Sigmoid colon (tissue), 7 donors: ENCODE measurements around the gene IL17RA. TPM values are rescaled to one million over a fixed set of nuclear protein-coding genes. Genes with fewer than 3 reads are reported as not detected.
A peak's percentile ranks its signal among the peaks of the same experiment; 100 is the strongest.

ENCODE experiments used
- DNase-seq: peaks from one replicate; pipeline ENCODE4 v3.0.0-alpha.2; 2019
- H3K27ac ChIP-seq, 4 donors: fragments of 200-600 bp; sonication (generic); one replicate each; pipeline ENCODE4 v1.5.1; 2016 to 2019; ENCODE audit warnings: mild to moderate bottlenecking in 1 of 4
- H3K27me3 ChIP-seq, 3 donors: fragments of 200-600 bp; sonication (generic); one replicate each; pipeline ENCODE4 v1.5.1; 2019; ENCODE audit warnings: mild to moderate bottlenecking in 1 of 3
- H3K36me3 ChIP-seq, 4 donors: fragments of 200-600 bp; sonication (generic); one replicate each; pipeline ENCODE4 v1.5.1; 2016 to 2019
- H3K4me1 ChIP-seq, 4 donors: fragments of 200-600 bp; sonication (generic); one replicate each; pipeline ENCODE4 v1.5.1; 2017 to 2019
- H3K4me3 ChIP-seq, 4 donors: fragments of 200-600 bp; sonication (generic); one replicate each; pipeline ENCODE4 v1.5.1; 2017 to 2019; ENCODE audit warnings: mild to moderate bottlenecking in 2 of 4, moderate library complexity in 1 of 4
- H3K9me3 ChIP-seq, 4 donors: fragments of 200-600 bp in 3 of 4; sonication (generic) in 3 of 4; one replicate each; pipeline versions ENCODE4 v1.5.1 to v1.6.1; 2013 to 2019
- EP300 ChIP-seq, 4 donors: sonication (generic); formaldehyde crosslinking; IDR thresholded peaks; one replicate each; pipeline ENCODE4 v1.6.1; 2017; ENCODE audit warnings: antibody characterized with exemption in 4 of 4
- POLR2A ChIP-seq, 2 donors: fragments of 450-650 bp; IDR thresholded peaks; one replicate each; pipeline ENCODE4 v1.6.1; 2016; ENCODE audit warnings: antibody characterized with exemption in 2 of 2, mild to moderate bottlenecking in 2 of 2, moderate library complexity in 2 of 2
- POLR2AphosphoS5 ChIP-seq, 4 donors: sonication (generic); formaldehyde crosslinking; IDR thresholded peaks; one replicate each; pipeline ENCODE4 v1.6.1; 2017; ENCODE audit warnings: antibody characterized with exemption in 4 of 4
- WGBS, 2 donors: extraction: QIAGEN DNeasy Blood & Tissue Kit; methylation state at CpG; one replicate each; pipeline ENCODE4 v1.1.7; 2013; 5-methylcytosine and 5-hydroxymethylcytosine counted together
- intact Hi-C: fragments of 100-400 bp; cut with DNase I; formaldehyde crosslinking; loops from one replicate; pipeline ENCODE4 v1.15.1; 2023
- polyA plus RNA-seq, 3 donors: library from polyadenylated mRNA; stranded (reverse); fragments of 200-250 nt; gene quantifications; one replicate each; pipeline ENCODE4 v1.2.3, GENCODE V29; 2013
- total RNA-seq, 4 donors: library from RNA; depleted of rRNA; stranded (reverse); fragments of >200 nt; gene quantifications; one replicate each; pipeline ENCODE4 v1.1.0, GENCODE V29; 2016
- TF ChIP-seq, protein P1 (sequence below), 4 experiments: fragments of 450-650 bp in 3 of 4; fragments of 200-600 bp in 1 of 4; IDR thresholded peaks; one replicate each; pipeline ENCODE4 v1.5.1; 2016 to 2019; ENCODE audit warnings: antibody characterized with exemption in 4 of 4, mild to moderate bottlenecking in 3 of 4, moderate library complexity in 2 of 4
- donor health status: healthy with polysubstance abuse.
- donor health status: Bipolar disorder and iron deficiency.
- donor health status: healthy.

IL17RA gene
- total and polyA plus RNA-seq, 7 donors, result 1.2 to 10.4 (median 8.2) TPM

- 87% methylated on average over 14 of the region's 14 CpGs for WGBS, 2 donors
- H3K27me3 ChIP-seq, result no peaks in the 10 kb centered on the region
- H3K4me1 ChIP-seq, result no peaks in the 10 kb centered on the region
- no peak overlapping the region for H3K27ac ChIP-seq
- H3K4me3 ChIP-seq, result no peak overlapping the region
- TF ChIP-seq POLR2A (IDR thresholded peaks at IDR 0.05) (no peak), POLR2AphosphoS5 (IDR thresholded peaks at IDR 0.05) (no peak), EP300 (IDR thresholded peaks at IDR 0.05) (no peak)
- TF ChIP-seq, protein P1, sequence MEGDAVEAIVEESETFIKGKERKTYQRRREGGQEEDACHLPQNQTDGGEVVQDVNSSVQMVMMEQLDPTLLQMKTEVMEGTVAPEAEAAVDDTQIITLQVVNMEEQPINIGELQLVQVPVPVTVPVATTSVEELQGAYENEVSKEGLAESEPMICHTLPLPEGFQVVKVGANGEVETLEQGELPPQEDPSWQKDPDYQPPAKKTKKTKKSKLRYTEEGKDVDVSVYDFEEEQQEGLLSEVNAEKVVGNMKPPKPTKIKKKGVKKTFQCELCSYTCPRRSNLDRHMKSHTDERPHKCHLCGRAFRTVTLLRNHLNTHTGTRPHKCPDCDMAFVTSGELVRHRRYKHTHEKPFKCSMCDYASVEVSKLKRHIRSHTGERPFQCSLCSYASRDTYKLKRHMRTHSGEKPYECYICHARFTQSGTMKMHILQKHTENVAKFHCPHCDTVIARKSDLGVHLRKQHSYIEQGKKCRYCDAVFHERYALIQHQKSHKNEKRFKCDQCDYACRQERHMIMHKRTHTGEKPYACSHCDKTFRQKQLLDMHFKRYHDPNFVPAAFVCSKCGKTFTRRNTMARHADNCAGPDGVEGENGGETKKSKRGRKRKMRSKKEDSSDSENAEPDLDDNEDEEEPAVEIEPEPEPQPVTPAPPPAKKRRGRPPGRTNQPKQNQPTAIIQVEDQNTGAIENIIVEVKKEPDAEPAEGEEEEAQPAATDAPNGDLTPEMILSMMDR (IDR thresholded peaks at IDR 0.05), result no peak
- peak; percentile 47 for DNase-seq
- intact Hi-C loops, result no loop called here
- H3K9me3 ChIP-seq, result no peaks in the 10 kb centered on the region
- H3K36me3 ChIP-seq, result peaks cover 0 to 86% (median 28%) of the 10 kb centered on the region in 4 donors
Observed at GRCh38 chr22:17104336-17104935, 19.6 kb downstream of the IL17RA start.

- peaks cover 0 to 82% (median 28%) of the 10 kb centered on the region in 4 donors for H3K36me3 ChIP-seq
- H3K4me3 ChIP-seq, result no peak overlapping the region
- intact Hi-C loops, result no loop called here
- H3K27ac ChIP-seq, result no peak overlapping the region
- no peaks in the 10 kb centered on the region for H3K4me1 ChIP-seq
- peak; percentile 43 for DNase-seq
- WGBS, 2 donors, result 89 to 90% methylated on average over 22 of the region's 22 CpGs
- H3K27me3 ChIP-seq, result no peaks in the 10 kb centered on the region
- H3K9me3 ChIP-seq, result no peaks in the 10 kb centered on the region
- TF ChIP-seq POLR2AphosphoS5 (IDR thresholded peaks at IDR 0.05), result no peak
- TF ChIP-seq, protein P1 (IDR thresholded peaks at IDR 0.05), result no peak
- no peak for TF ChIP-seq EP300 (IDR thresholded peaks at IDR 0.05)
- no peak for TF ChIP-seq POLR2A (IDR thresholded peaks at IDR 0.05)
Observed at GRCh38 chr22:17105143-17106129, 20.6 kb downstream of the IL17RA start.

- H3K4me3 ChIP-seq, result no peak overlapping the region
- H3K9me3 ChIP-seq, result no peaks in the 10 kb centered on the region
- intact Hi-C loops, result no loop called here
- H3K27me3 ChIP-seq, result no peaks in the 10 kb centered on the region
- peaks cover 0 to 74% (median 23%) of the 10 kb centered on the region in 4 donors for H3K36me3 ChIP-seq
- 86% methylated on average over 12 of the region's 12 CpGs for WGBS, 2 donors
- H3K4me1 ChIP-seq, result no peaks in the 10 kb centered on the region
- no peak for TF ChIP-seq POLR2A (IDR thresholded peaks at IDR 0.05)
- TF ChIP-seq, protein P1 (IDR thresholded peaks at IDR 0.05), result no peak
- TF ChIP-seq POLR2AphosphoS5 (IDR thresholded peaks at IDR 0.05), result no peak
- no peak for TF ChIP-seq EP300 (IDR thresholded peaks at IDR 0.05)
- H3K27ac ChIP-seq, result no peak overlapping the region
- peak; percentile 56 for DNase-seq
Observed at GRCh38 chr22:17106161-17106784, 21.5 kb downstream of the IL17RA start.

GRCh38 chr22:17106785-17107546, 22.2 kb downstream of the IL17RA start:
- DNase-seq, result peak; percentile 59
- Histone ChIP-seq H3K9me3 (no peaks in the 10 kb centered on the region), H3K27me3 (no peaks in the 10 kb centered on the region), H3K4me1 (no peaks in the 10 kb centered on the region), H3K4me3 (no peak overlapping the region), H3K27ac (peak overlapping the region in 1 of 4 donors; percentile 14), H3K36me3 (peaks cover 0 to 67% (median 18%) of the 10 kb centered on the region in 4 donors)
- intact Hi-C loops, result no loop called here
- TF ChIP-seq POLR2AphosphoS5 (IDR thresholded peaks at IDR 0.05) (no peak), POLR2A (IDR thresholded peaks at IDR 0.05) (no peak), EP300 (IDR thresholded peaks at IDR 0.05) (no peak)
- TF ChIP-seq, protein P1 (IDR thresholded peaks at IDR 0.05), result no peak
- 55 to 79% methylated on average over 15 of the region's 15 CpGs for WGBS, 2 donors
